Measurements from ENCODE around the gene STK16. TPM values are rescaled to one million over a fixed set of nuclear protein-coding genes. Genes with fewer than 3 reads are reported as not detected.

Gene STK16
- total and polyA plus RNA-seq, 2 of the 4 experiments (the other 2 are of a cell fraction): 44.4 to 50.1 TPM

DNA sequence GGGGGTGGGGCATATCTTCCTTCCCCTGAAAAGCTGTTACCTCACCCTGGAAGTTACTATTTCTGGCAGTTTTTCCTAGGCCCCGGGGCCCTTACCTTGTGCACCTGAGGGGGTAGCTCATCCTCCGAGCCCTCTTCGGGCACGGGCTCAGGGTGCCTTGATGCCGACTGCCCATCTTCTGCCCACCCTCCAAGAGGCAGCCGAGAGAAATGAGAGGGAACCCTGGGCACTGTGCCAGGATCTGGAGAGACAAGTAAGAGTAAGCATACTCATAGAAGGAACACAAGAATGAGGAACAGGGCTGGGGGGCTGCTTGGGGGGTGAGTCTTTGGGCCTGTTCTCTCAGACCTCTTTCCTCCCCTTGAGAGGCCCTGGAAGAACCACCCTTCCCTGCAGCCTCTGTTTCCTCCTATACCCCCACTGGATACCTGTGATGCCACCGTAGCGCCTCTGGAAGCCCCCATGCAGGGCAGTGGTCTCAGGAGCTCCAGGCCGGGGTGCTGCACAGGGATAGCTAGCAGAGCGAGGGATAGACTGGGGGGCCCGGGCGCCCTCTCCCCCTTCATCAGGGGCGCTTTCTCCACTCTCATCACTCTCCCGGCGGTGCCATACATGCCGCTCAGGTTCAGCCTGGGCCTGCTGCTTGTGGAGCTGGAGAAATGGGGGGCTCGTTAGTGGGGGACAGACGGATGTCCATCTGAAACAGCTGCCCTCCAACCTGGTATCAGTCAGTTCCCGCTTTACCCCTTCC, 24.5 kb upstream of the STK16 start (continued):
- TF ChIP-seq, protein P1, sequence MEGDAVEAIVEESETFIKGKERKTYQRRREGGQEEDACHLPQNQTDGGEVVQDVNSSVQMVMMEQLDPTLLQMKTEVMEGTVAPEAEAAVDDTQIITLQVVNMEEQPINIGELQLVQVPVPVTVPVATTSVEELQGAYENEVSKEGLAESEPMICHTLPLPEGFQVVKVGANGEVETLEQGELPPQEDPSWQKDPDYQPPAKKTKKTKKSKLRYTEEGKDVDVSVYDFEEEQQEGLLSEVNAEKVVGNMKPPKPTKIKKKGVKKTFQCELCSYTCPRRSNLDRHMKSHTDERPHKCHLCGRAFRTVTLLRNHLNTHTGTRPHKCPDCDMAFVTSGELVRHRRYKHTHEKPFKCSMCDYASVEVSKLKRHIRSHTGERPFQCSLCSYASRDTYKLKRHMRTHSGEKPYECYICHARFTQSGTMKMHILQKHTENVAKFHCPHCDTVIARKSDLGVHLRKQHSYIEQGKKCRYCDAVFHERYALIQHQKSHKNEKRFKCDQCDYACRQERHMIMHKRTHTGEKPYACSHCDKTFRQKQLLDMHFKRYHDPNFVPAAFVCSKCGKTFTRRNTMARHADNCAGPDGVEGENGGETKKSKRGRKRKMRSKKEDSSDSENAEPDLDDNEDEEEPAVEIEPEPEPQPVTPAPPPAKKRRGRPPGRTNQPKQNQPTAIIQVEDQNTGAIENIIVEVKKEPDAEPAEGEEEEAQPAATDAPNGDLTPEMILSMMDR (conservative IDR thresholded peaks at IDR 0.05; ENCODE audit: low read depth, low read length): no peak
- TF ChIP-seq MAFK (IDR thresholded peaks at IDR 0.05; ENCODE audit: low read depth, low read length): no peak

DNA sequence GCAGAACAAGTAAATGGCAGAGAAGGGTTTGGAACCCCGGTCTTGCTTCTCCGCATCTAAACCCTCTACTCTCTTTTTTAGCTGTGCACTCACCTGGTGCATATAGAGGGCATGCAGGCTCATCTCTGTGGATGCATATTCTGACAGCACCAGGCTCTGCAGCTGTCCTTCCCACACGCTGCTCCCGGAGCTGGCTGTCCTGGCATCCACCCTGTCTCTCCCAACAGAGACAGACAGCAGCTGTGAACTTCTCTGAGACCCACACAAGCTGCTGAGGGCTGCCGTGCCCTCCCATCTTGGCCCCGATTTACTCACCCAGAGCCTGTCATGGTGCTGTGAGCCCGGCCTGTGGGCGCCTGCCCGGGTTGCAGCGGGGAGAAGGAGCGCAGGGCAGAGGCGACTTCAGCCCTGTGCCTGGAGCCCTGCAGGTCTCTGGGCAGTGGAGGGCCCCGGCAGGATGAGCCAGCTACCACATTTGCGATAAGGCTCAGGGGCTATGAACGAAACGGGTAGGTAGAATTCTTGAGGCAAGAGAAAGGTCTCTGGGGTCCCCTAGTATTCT, 23.2 kb upstream of the STK16 start:
- BruUV-seq (replicated peaks): no TSS peak
- no peak overlapping the region for H3K27ac ChIP-seq (ENCODE audit: insufficient read depth, low read length)
- TF ChIP-seq RFX5 (IDR thresholded peaks at IDR 0.05; ENCODE audit: low read depth, low read length): no peak
- no peak for TF ChIP-seq CEBPB (IDR thresholded peaks at IDR 0.05; ENCODE audit: low read depth, low read length)
- no peak for TF ChIP-seq MAZ (IDR thresholded peaks at IDR 0.05; ENCODE audit: borderline replicate concordance, low read depth, low read length)
- no peak for TF ChIP-seq RAD21 (IDR thresholded peaks at IDR 0.05; ENCODE audit: low read length)
- TF ChIP-seq NFE2L2 (IDR thresholded peaks at IDR 0.05; ENCODE audit: low read depth, low read length): no peak
- TF ChIP-seq, protein P2, sequence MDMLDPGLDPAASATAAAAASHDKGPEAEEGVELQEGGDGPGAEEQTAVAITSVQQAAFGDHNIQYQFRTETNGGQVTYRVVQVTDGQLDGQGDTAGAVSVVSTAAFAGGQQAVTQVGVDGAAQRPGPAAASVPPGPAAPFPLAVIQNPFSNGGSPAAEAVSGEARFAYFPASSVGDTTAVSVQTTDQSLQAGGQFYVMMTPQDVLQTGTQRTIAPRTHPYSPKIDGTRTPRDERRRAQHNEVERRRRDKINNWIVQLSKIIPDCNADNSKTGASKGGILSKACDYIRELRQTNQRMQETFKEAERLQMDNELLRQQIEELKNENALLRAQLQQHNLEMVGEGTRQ (IDR thresholded peaks at IDR 0.05; ENCODE audit: low read depth, low read length): no peak
- H3K4me3 ChIP-seq (ENCODE audit: insufficient read depth, low read depth, low read length): no peak overlapping the region
- H4K5ac ChIP-seq (ENCODE audit: low read depth, low read length): no peak overlapping the region
- no peak overlapping the region for H3K23ac ChIP-seq (ENCODE audit: low read depth, low read length)
- H3K36me3 ChIP-seq (ENCODE audit: control insufficient read depth, insufficient read depth, low read length): peaks cover 57% of the 10 kb centered on the region
- no peak overlapping the region for H3K14ac ChIP-seq (replicated peaks; ENCODE audit: low read depth, low read length)
- dilution Hi-C loops (cut with HindIII; ENCODE audit: low sequenced_read_pairs, unreplicated experiment): no loop called here
- CTCF ChIA-PET: no interaction called here
- peaks cover 3% of the 10 kb centered on the region for H4K20me1 ChIP-seq (ENCODE audit: insufficient read depth, low read length)
- H4K8ac ChIP-seq (ENCODE audit: low read depth in 2 of 2, low read length in 2 of 2): no peak overlapping the region
- H2BK5ac ChIP-seq (ENCODE audit: low read depth, low read length, poor library complexity, severe bottlenecking): no peak overlapping the region
- no peak overlapping the region for H2AK5ac ChIP-seq (ENCODE audit: low read depth, low read length)
- no peak overlapping the region for H2BK15ac ChIP-seq (ENCODE audit: low read depth, low read length)
- no peak overlapping the region for H3K18ac ChIP-seq (ENCODE audit: low read depth, low read length)
- in situ Hi-C loops (cut with MboI; ENCODE audit: low sequenced_read_pairs): no loop called here
- no peaks in the 10 kb centered on the region for H3K27me3 ChIP-seq (ENCODE audit: control insufficient read depth, insufficient read depth, low read length)
- H3K56ac ChIP-seq (ENCODE audit: extremely low read depth, insufficient read depth, low read length): no peak overlapping the region
- H3K9me3 ChIP-seq (ENCODE audit: control insufficient read depth, insufficient read depth, low read length): no peaks in the 10 kb centered on the region
- no peak overlapping the region for H2AFZ ChIP-seq (replicated peaks; ENCODE audit: low read length, poor library complexity)
- H4K91ac ChIP-seq (ENCODE audit: insufficient read depth, low read depth, low read length): no peak overlapping the region
- no peak for DNase-seq
- POLR2A ChIA-PET (ENCODE audit: unreplicated experiment): no interaction called here
- ATAC-seq (ENCODE audit: low read depth): no peak
- no peak overlapping the region for H3K4ac ChIP-seq (ENCODE audit: low read depth, low read length)
- H2BK20ac ChIP-seq (ENCODE audit: low read depth, low read length): no peak overlapping the region
- H3K9ac ChIP-seq (ENCODE audit: low read depth, low read length): no peak overlapping the region
- intact Hi-C loops (cut with micrococcal nuclease): no loop called here
- H3K79me1 ChIP-seq (ENCODE audit: low read depth in 1 of 2, low read length in 2 of 2): peaks cover 7 to 15% of the 10 kb centered on the region in 2 experiments; a peak in 3 of 4 replicates
- no peak overlapping the region for H2BK120ac ChIP-seq (ENCODE audit: low read depth, low read length)
- H3K9me1 ChIP-seq (ENCODE audit: insufficient read depth, low read length): no peaks in the 10 kb centered on the region
- peaks cover 5% of the 10 kb centered on the region; the same call in 1 of the 2 replicates for H3K4me1 ChIP-seq (ENCODE audit: control insufficient read depth, insufficient read depth, low read length)
- no peak overlapping the region for H2AK9ac ChIP-seq (replicated peaks; ENCODE audit: low read depth, low read length, poor library complexity)
- WGBS, 2 experiments (ENCODE audit: extremely low coverage in 2 of 2, insufficient read length in 1 of 2): 92% methylated on average over 8 of the region's 16 CpGs; no CpG with 5 or more reads in 1 of the 2 experiments
- no peak overlapping the region for H3K4me2 ChIP-seq (ENCODE audit: low read depth, low read length)

Data from IMR-90 (cell line).